HEK293 (cell line): ENCODE measurements around the gene LDB2.

ENCODE experiments used
- MYNN ChIP-seq: fragments of 450-650 bp; formaldehyde crosslinking; IDR thresholded peaks from 2 replicates; pipeline ENCODE4 v1.5.1; 2016; ENCODE audit warnings: missing biosample characterization, missing genetic modification characterization, borderline replicate concordance
- TRIM28 ChIP-seq: IDR thresholded peaks from 2 replicates; pipeline ENCODE4 v1.6.1; 2011; ENCODE audit warnings: low read length, control low read depth, borderline replicate concordance
- ZNF184 ChIP-seq: fragments of 450-650 bp; IDR thresholded peaks from 2 replicates; pipeline ENCODE4 v1.5.1; 2018; ENCODE audit warnings: missing biosample characterization, mild to moderate bottlenecking, missing genetic modification characterization
- ZNF423 ChIP-seq: fragments of 450-650 bp; formaldehyde crosslinking; IDR thresholded peaks from 2 replicates; pipeline ENCODE4 v1.5.1; 2016; ENCODE audit warnings: missing biosample characterization, missing genetic modification characterization
- ZNF521 ChIP-seq: fragments of 450-650 bp; formaldehyde crosslinking; IDR thresholded peaks from 2 replicates; pipeline ENCODE4 v1.5.1; 2017; ENCODE audit warnings: missing biosample characterization, mild to moderate bottlenecking, missing genetic modification characterization
- ZNF529 ChIP-seq: fragments of 450-650 bp; formaldehyde crosslinking; IDR thresholded peaks from 2 replicates; pipeline ENCODE4 v1.5.1; 2017; ENCODE audit warnings: missing genetic modification characterization, missing biosample characterization; ENCODE audit not compliant: insufficient replicate concordance
- ZNF707 ChIP-seq: fragments of 450-650 bp; formaldehyde crosslinking; IDR thresholded peaks from 2 replicates; pipeline ENCODE4 v1.5.1; 2016; ENCODE audit warnings: missing biosample characterization, missing genetic modification characterization
- ZNF830 ChIP-seq: fragments of 450-650 bp; IDR thresholded peaks from 2 replicates; pipeline ENCODE4 v1.5.0; 2018; ENCODE audit warnings: missing biosample characterization, missing genetic modification characterization, low read depth, mild to moderate bottlenecking, moderate library complexity
- TF ChIP-seq, protein P1 (sequence below): fragments of 450-650 bp; formaldehyde crosslinking; IDR thresholded peaks from 2 replicates; pipeline ENCODE4 v1.5.1; 2016; ENCODE audit warnings: missing biosample characterization, missing genetic modification characterization

DNA sequence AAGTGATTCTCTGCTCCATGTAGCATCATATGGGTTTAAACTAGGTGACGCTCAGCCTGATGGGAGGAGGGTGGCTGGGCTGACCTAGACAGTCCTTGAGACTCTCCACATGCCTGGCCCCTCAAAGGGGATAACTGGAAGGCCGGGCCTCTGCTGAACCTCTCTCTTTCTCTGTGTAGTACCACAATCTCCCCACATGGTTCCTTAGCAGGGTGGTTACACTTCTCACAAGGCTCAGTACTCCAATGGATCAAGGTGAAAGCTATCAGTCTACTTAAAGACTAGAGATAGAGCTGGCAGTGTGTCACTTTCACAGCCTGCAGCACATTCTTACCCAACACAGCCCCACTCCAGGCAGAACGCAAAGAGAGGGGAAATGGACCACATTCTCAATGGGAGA is 80.4 kb downstream of the LDB2 start:
- TF ChIP-seq, protein P1, sequence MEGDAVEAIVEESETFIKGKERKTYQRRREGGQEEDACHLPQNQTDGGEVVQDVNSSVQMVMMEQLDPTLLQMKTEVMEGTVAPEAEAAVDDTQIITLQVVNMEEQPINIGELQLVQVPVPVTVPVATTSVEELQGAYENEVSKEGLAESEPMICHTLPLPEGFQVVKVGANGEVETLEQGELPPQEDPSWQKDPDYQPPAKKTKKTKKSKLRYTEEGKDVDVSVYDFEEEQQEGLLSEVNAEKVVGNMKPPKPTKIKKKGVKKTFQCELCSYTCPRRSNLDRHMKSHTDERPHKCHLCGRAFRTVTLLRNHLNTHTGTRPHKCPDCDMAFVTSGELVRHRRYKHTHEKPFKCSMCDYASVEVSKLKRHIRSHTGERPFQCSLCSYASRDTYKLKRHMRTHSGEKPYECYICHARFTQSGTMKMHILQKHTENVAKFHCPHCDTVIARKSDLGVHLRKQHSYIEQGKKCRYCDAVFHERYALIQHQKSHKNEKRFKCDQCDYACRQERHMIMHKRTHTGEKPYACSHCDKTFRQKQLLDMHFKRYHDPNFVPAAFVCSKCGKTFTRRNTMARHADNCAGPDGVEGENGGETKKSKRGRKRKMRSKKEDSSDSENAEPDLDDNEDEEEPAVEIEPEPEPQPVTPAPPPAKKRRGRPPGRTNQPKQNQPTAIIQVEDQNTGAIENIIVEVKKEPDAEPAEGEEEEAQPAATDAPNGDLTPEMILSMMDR: no peak
- TF ChIP-seq ZNF707 (tag by site-specific recombination): no peak
- no peak for TF ChIP-seq ZNF830 (tag by site-specific recombination)
- TF ChIP-seq MYNN (tag by site-specific recombination): no peak
- no peak for TF ChIP-seq TRIM28
- TF ChIP-seq ZNF521 (tag by site-specific recombination): no peak
- TF ChIP-seq ZNF423 (tag by site-specific recombination): no peak
- no peak for TF ChIP-seq ZNF529 (tag by site-specific recombination)
- no peak for TF ChIP-seq ZNF184 (tag by site-specific recombination)
